PC-9 (cell line): ENCODE measurements around the gene PIGP. TPM values are rescaled to one million over a fixed set of nuclear protein-coding genes. Genes with fewer than 3 reads are reported as not detected.
A peak's percentile ranks its signal among the peaks of the same experiment; 100 is the strongest.

Source experiments
- BruUV-seq: library from RNA; stranded (reverse); fragments of 400-500 nt; replicated peaks from 2 replicates; lab custom pipeline; 2021; lab: Mats Ljungman, UMichigan
- CTCF ChIA-PET: fragments of 300-600 bp; sonication (Branson Sonifier 250); formaldehyde crosslinking; loops from one replicate; lab custom pipeline; 2022; ENCODE audit warnings: antibody characterized with exemption; lab: Charles Lee
- POLR2A ChIA-PET: fragments of 300-600 bp; sonication (Branson Sonifier 250); formaldehyde crosslinking; loops from one replicate; lab custom pipeline; 2022; ENCODE audit warnings: antibody characterized with exemption; ENCODE audit not compliant: unreplicated experiment; lab: Charles Lee
- DNase-seq, 2 experiments: peaks; one replicate each; pipeline versions ENCODE4 v3.0.0 to v3.0.0-alpha.2; 2015 to 2022; ENCODE audit warnings: mixed read lengths in 1 of 2
- H2AFZ ChIP-seq: fragments of 200-600 bp; sonication (generic); 2 replicates; pipeline ENCODE4 v1.8.1; 2017; ENCODE audit warnings: antibody characterized with exemption
- H3F3A ChIP-seq: fragments of 200-600 bp; sonication (generic); 2 replicates; pipeline ENCODE4 v1.8.1; 2017; ENCODE audit warnings: antibody characterized with exemption, mild to moderate bottlenecking, low read depth; ENCODE audit not compliant: insufficient read depth
- H3K27ac ChIP-seq: fragments of 200-600 bp; sonication (generic); 2 replicates; pipeline ENCODE4 v1.6.1; 2016; ENCODE audit warnings: mixed run types
- H3K27me3 ChIP-seq: fragments of 200-600 bp; sonication (generic); 2 replicates; pipeline ENCODE4 v1.6.1; 2016; ENCODE audit warnings: low read depth, mixed run types; ENCODE audit not compliant: insufficient read depth
- H3K36me3 ChIP-seq: fragments of 200-600 bp; sonication (generic); 2 replicates; pipeline ENCODE4 v1.6.1; 2016; ENCODE audit warnings: low read depth, mixed run types
- H3K4me1 ChIP-seq: fragments of 200-600 bp; sonication (generic); replicated peaks from 2 replicates; pipeline ENCODE4 v1.6.1; 2016; ENCODE audit warnings: mixed run types; ENCODE audit not compliant: insufficient read depth
- H3K4me2 ChIP-seq: fragments of 200-600 bp; sonication (generic); 2 replicates; pipeline ENCODE4 v1.6.1; 2017; ENCODE audit warnings: mixed run types
- H3K4me3 ChIP-seq: fragments of 200-600 bp; sonication (generic); 2 replicates; pipeline ENCODE4 v1.6.1; 2016; ENCODE audit warnings: mixed run types
- H3K79me2 ChIP-seq: fragments of 200-600 bp; sonication (generic); 2 replicates; pipeline ENCODE4 v1.6.1; 2017; ENCODE audit warnings: low read depth, mixed run types
- H3K9me2 ChIP-seq: fragments of 200-600 bp; sonication (generic); 2 replicates; pipeline ENCODE4 v1.8.1; 2017; ENCODE audit warnings: mild to moderate bottlenecking; ENCODE audit not compliant: insufficient read depth
- H3K9me3 ChIP-seq: fragments of 200-600 bp; sonication (generic); 2 replicates; pipeline ENCODE4 v1.8.1; 2016; ENCODE audit warnings: low read depth; ENCODE audit not compliant: insufficient read depth
- H4K20me1 ChIP-seq: fragments of 200-600 bp; sonication (generic); 2 replicates; pipeline ENCODE4 v1.8.1; 2017; ENCODE audit not compliant: insufficient read depth
- CTCF ChIP-seq: fragments of 200-600 bp; sonication (generic); conservative IDR thresholded peaks from 2 replicates; pipeline ENCODE4 v1.6.1; 2017; ENCODE audit warnings: mixed run types, antibody characterized with exemption, mild to moderate bottlenecking, moderate library complexity
- EZH2 ChIP-seq: fragments of 200-600 bp; sonication (generic); IDR thresholded peaks from 2 replicates; pipeline ENCODE4 v1.8.0; 2017; ENCODE audit warnings: antibody characterized with exemption, low read depth
- intact Hi-C: fragments of 100-400 bp; cut with micrococcal nuclease; formaldehyde crosslinking; loops from one replicate; pipeline ENCODE4 v1.10.0; 2022; ENCODE audit not compliant: unreplicated experiment
- total RNA-seq: library from RNA; stranded (reverse); gene quantifications from 2 replicates; pipeline ENCODE4 v1.2.3, GENCODE V29; 2021

PIGP gene
- total RNA-seq, 1 experiment from 2014 or later = 20.9 TPM

- POLR2A ChIA-PET = no interaction called here
- H3F3A ChIP-seq = peaks cover 7% of the 10 kb centered on the region; the same call in 1 of the 2 replicates
- BruUV-seq = no TSS peak
- no peak overlapping the region for H3K27ac ChIP-seq
- H3K4me3 ChIP-seq = no peak overlapping the region
- no peaks in the 10 kb centered on the region for H3K27me3 ChIP-seq
- H2AFZ ChIP-seq = no peak overlapping the region
- no peaks in the 10 kb centered on the region for H3K79me2 ChIP-seq
- peak overlapping the region; percentile 45 for H3K4me2 ChIP-seq
- no peaks in the 10 kb centered on the region for H4K20me1 ChIP-seq
- H3K9me2 ChIP-seq = no peaks in the 10 kb centered on the region
- CTCF ChIA-PET = no interaction called here
- 0 out of 2 replicates have a peak, but pooled peaks cover 4% of the 10 kb centered on the region for H3K4me1 ChIP-seq
- peak; percentile 14 to 72 for DNase-seq
- H3K9me3 ChIP-seq = no peaks in the 10 kb centered on the region
- no peak for TF ChIP-seq EZH2
- no peak for TF ChIP-seq CTCF
- intact Hi-C loops = no loop called here
- H3K36me3 ChIP-seq = no peaks in the 10 kb centered on the region
Measured at GRCh38 chr21:37032877-37033471, 39.9 kb downstream of the PIGP start.

GRCh38 chr21:37032293-37032692 lies 40.6 kb downstream of the PIGP start:
- H3K4me2 ChIP-seq = peak overlapping the region; percentile 45
- H3K9me2 ChIP-seq = no peaks in the 10 kb centered on the region
- H3K27me3 ChIP-seq = no peaks in the 10 kb centered on the region
- TF ChIP-seq EZH2 = no peak
- TF ChIP-seq CTCF = no peak
- CTCF ChIA-PET = no interaction called here
- no peak overlapping the region for H3K4me3 ChIP-seq
- BruUV-seq = no TSS peak
- no peak overlapping the region for H2AFZ ChIP-seq
- intact Hi-C loops = no loop called here
- H4K20me1 ChIP-seq = no peaks in the 10 kb centered on the region
- POLR2A ChIA-PET = no interaction called here
- 0 out of 2 replicates have a peak, but pooled peaks cover 4% of the 10 kb centered on the region for H3K4me1 ChIP-seq
- no peaks in the 10 kb centered on the region for H3K36me3 ChIP-seq
- H3F3A ChIP-seq = peaks cover 7% of the 10 kb centered on the region; the same call in 1 of the 2 replicates
- H3K79me2 ChIP-seq = no peaks in the 10 kb centered on the region
- H3K27ac ChIP-seq = no peak overlapping the region
- DNase-seq = no peak
- no peaks in the 10 kb centered on the region for H3K9me3 ChIP-seq

- POLR2A ChIA-PET = no interaction called here
- intact Hi-C loops = no loop called here
- TF ChIP-seq EZH2 (no peak), CTCF (no peak)
- no peak for DNase-seq
- H3K79me2 ChIP-seq = no peaks in the 10 kb centered on the region
- no peaks in the 10 kb centered on the region for H3K9me2 ChIP-seq
- no peaks in the 10 kb centered on the region for H3K9me3 ChIP-seq
- H3K4me2 ChIP-seq = no peak overlapping the region
- no peak overlapping the region for H2AFZ ChIP-seq
- H3F3A ChIP-seq = peaks cover 7% of the 10 kb centered on the region; the same call in 1 of the 2 replicates
- no peaks in the 10 kb centered on the region for H3K27me3 ChIP-seq
- H3K4me1 ChIP-seq = 0 out of 2 replicates have a peak, but pooled peaks cover 4% of the 10 kb centered on the region
- H3K4me3 ChIP-seq = no peak overlapping the region
- CTCF ChIA-PET = no interaction called here
- H3K36me3 ChIP-seq = no peaks in the 10 kb centered on the region
- H3K27ac ChIP-seq = no peak overlapping the region
- no TSS peak for BruUV-seq
- H4K20me1 ChIP-seq = no peaks in the 10 kb centered on the region
Measured at GRCh38 chr21:37030864-37031263, 42.0 kb downstream of the PIGP start.
